WTC11 (cell line): ENCODE data around the gene PRAMEF17. TPM values are rescaled to one million over a fixed set of nuclear protein-coding genes. Genes with fewer than 3 reads are reported as not detected.

ENCODE experiments used
- ATAC-seq: fragments of 200-7000 bp; cut with Tn5 transposase; 2 replicates; pipeline ENCODE4 v1.10.0; 2021; ENCODE audit warnings: mild to moderate bottlenecking, moderate library complexity
- CTCF ChIA-PET: fragments of 300-600 bp; sonication (Branson Sonifier 250); formaldehyde crosslinking; loops from one replicate; lab custom pipeline; 2021; ENCODE audit warnings: antibody characterized with exemption; lab: Charles Lee
- POLR2A ChIA-PET: fragments of 350-600 bp; sonication (Branson Sonifier 250); formaldehyde crosslinking; loops from one replicate; lab custom pipeline; 2021; ENCODE audit warnings: antibody characterized with exemption; lab: Charles Lee
- DNase-seq: peaks from one replicate; pipeline ENCODE4 v3.0.0; 2021; ENCODE audit warnings: low spot score
- H3K27ac Mint-ChIP-seq: 2 replicates; pipeline ENCODE4 v1.8.0; 2021; ENCODE audit warnings: mixed read lengths
- H3K27me3 Mint-ChIP-seq: 2 replicates; pipeline ENCODE4 v1.8.0; 2021; ENCODE audit warnings: low read depth, mild to moderate bottlenecking, moderate library complexity, mixed read lengths
- H3K36me3 Mint-ChIP-seq: 2 replicates; pipeline ENCODE4 v1.8.0; 2021; ENCODE audit warnings: mixed read lengths
- H3K4me1 Mint-ChIP-seq: 2 replicates; pipeline ENCODE4 v1.8.0; 2022; ENCODE audit warnings: mixed read lengths
- H3K4me3 Mint-ChIP-seq: 2 replicates; pipeline ENCODE4 v1.8.0; 2021; ENCODE audit warnings: mild to moderate bottlenecking, moderate library complexity, mixed read lengths
- H3K9me3 Mint-ChIP-seq: 2 replicates; pipeline ENCODE4 v1.8.0; 2021; ENCODE audit warnings: mixed read lengths
- ARID4B ChIP-seq: sonication (generic); formaldehyde crosslinking; IDR thresholded peaks from 2 replicates; pipeline ENCODE4 v1.8.0; 2023; ENCODE audit warnings: missing genetic modification reagents, mild to moderate bottlenecking, borderline replicate concordance
- ATF2 ChIP-seq: sonication (generic); formaldehyde crosslinking; IDR thresholded peaks from 2 replicates; pipeline ENCODE4 v1.8.1; 2022; ENCODE audit warnings: low read depth, missing genetic modification reagents, borderline replicate concordance
- CREM ChIP-seq: sonication (generic); formaldehyde crosslinking; IDR thresholded peaks from 2 replicates; pipeline ENCODE4 v1.8.1; 2022; ENCODE audit warnings: mild to moderate bottlenecking, missing genetic modification reagents, moderate library complexity
- E2F4 ChIP-seq: sonication (generic); formaldehyde crosslinking; IDR thresholded peaks from 2 replicates; pipeline ENCODE4 v1.8.1; 2022; ENCODE audit warnings: low read depth, mild to moderate bottlenecking, moderate library complexity, missing genetic modification reagents, borderline replicate concordance
- E2F5 ChIP-seq: sonication (generic); formaldehyde crosslinking; IDR thresholded peaks from 2 replicates; pipeline ENCODE4 v1.8.1; 2022; ENCODE audit warnings: mild to moderate bottlenecking, moderate library complexity, missing genetic modification reagents
- ELF4 ChIP-seq: sonication (generic); formaldehyde crosslinking; IDR thresholded peaks from 2 replicates; pipeline ENCODE4 v1.8.1; 2022; ENCODE audit warnings: low read depth, mild to moderate bottlenecking, moderate library complexity, missing genetic modification reagents
- FOXP4 ChIP-seq: sonication (generic); formaldehyde crosslinking; IDR thresholded peaks from 2 replicates; pipeline ENCODE4 v1.8.0; 2022; ENCODE audit warnings: mild to moderate bottlenecking, missing genetic modification reagents
- GTF2I ChIP-seq: fragments of 250-450 bp; sonication (Bioruptor Pico); conservative IDR thresholded peaks from 2 replicates; pipeline ENCODE4 v1.4.0; 2021; ENCODE audit warnings: mild to moderate bottlenecking
- MYBL2 ChIP-seq: sonication (generic); formaldehyde crosslinking; IDR thresholded peaks from 2 replicates; pipeline ENCODE4 v1.8.1; 2023; ENCODE audit warnings: mild to moderate bottlenecking, moderate library complexity, missing genetic modification reagents
- NFE2L1 ChIP-seq: sonication (generic); formaldehyde crosslinking; IDR thresholded peaks from 2 replicates; pipeline ENCODE4 v1.8.1; 2023; ENCODE audit warnings: missing genetic modification reagents
- NR2C2 ChIP-seq: sonication (generic); formaldehyde crosslinking; IDR thresholded peaks from 2 replicates; pipeline ENCODE4 v1.8.0; 2022; ENCODE audit warnings: mild to moderate bottlenecking, missing genetic modification reagents
- NR3C1 ChIP-seq: sonication (generic); formaldehyde crosslinking; conservative IDR thresholded peaks from 2 replicates; pipeline ENCODE4 v1.8.1; 2023; ENCODE audit warnings: low read depth, mild to moderate bottlenecking, missing genetic modification reagents
- PRRX2 ChIP-seq: fragments of 250-450 bp; sonication (Bioruptor Pico); IDR thresholded peaks from 2 replicates; pipeline ENCODE4 v1.8.0; 2021; ENCODE audit warnings: mild to moderate bottlenecking
- SMAD4 ChIP-seq: sonication (generic); formaldehyde crosslinking; IDR thresholded peaks from 2 replicates; pipeline ENCODE4 v1.8.0; 2022; ENCODE audit warnings: mild to moderate bottlenecking, missing genetic modification reagents
- TEAD1 ChIP-seq: sonication (generic); formaldehyde crosslinking; IDR thresholded peaks from 2 replicates; pipeline ENCODE4 v1.8.0; 2022; ENCODE audit warnings: mild to moderate bottlenecking, missing genetic modification reagents
- ZNF232 ChIP-seq: sonication (generic); formaldehyde crosslinking; IDR thresholded peaks from 2 replicates; pipeline ENCODE4 v1.8.0; 2022; ENCODE audit warnings: mild to moderate bottlenecking, missing genetic modification reagents
- ZNF263 ChIP-seq: sonication (generic); formaldehyde crosslinking; IDR thresholded peaks from 2 replicates; pipeline ENCODE4 v1.8.1; 2022; ENCODE audit warnings: low read depth, mild to moderate bottlenecking, moderate library complexity, missing genetic modification reagents
- ZNF281 ChIP-seq: sonication (generic); formaldehyde crosslinking; IDR thresholded peaks from 2 replicates; pipeline ENCODE4 v1.8.0; 2023; ENCODE audit warnings: mild to moderate bottlenecking, missing genetic modification reagents
- ZNF425 ChIP-seq: fragments of 250-450 bp; sonication (Bioruptor Pico); conservative IDR thresholded peaks from 2 replicates; pipeline ENCODE4 v1.9.0; 2021; ENCODE audit warnings: mild to moderate bottlenecking
- total RNA-seq: library from RNA; stranded (reverse); gene quantifications from 3 replicates; pipeline ENCODE4 v1.2.3, GENCODE V29; 2021

PRAMEF17 gene
- total RNA-seq, 1 experiment from 2014 or later: not detected

GRCh38 chr1:13430495-13430894, 41.1 kb downstream of the PRAMEF17 start (continued):
- TF ChIP-seq FOXP4: no peak

- DNase-seq: no peak
- H3K4me1 Mint-ChIP-seq: no peaks in the 10 kb centered on the region
- no peak overlapping the region for H3K4me3 Mint-ChIP-seq
- ATAC-seq: no peak
- peaks cover 61% of the 10 kb centered on the region for H3K36me3 Mint-ChIP-seq
- peaks cover 19% of the 10 kb centered on the region for H3K27me3 Mint-ChIP-seq
- H3K9me3 Mint-ChIP-seq: peaks cover 55% of the 10 kb centered on the region
- no peak for TF ChIP-seq CREM (CRISPR knock-in tag)
- TF ChIP-seq ELF4: no peak
- no peak for TF ChIP-seq ZNF425 (CRISPR knock-in tag)
- TF ChIP-seq NR3C1: no peak
- TF ChIP-seq NFE2L1 (CRISPR knock-in tag): no peak
- no peak for TF ChIP-seq MYBL2 (CRISPR knock-in tag)
- TF ChIP-seq ARID4B: no peak
- TF ChIP-seq E2F5 (CRISPR knock-in tag): no peak
- no peak for TF ChIP-seq GTF2I (CRISPR knock-in tag)
- TF ChIP-seq ZNF232: no peak
- no peak for TF ChIP-seq ATF2 (CRISPR knock-in tag)
- no peak for TF ChIP-seq TEAD1 (CRISPR knock-in tag)
- TF ChIP-seq PRRX2: no peak
- TF ChIP-seq NR2C2 (CRISPR knock-in tag): no peak
- TF ChIP-seq SMAD4 (CRISPR knock-in tag): no peak
- TF ChIP-seq E2F4: no peak
- TF ChIP-seq ZNF281 (CRISPR knock-in tag): no peak
- TF ChIP-seq ZNF263 (CRISPR knock-in tag): no peak
- TF ChIP-seq FOXP4: no peak
- no peak overlapping the region for H3K27ac Mint-ChIP-seq
- POLR2A ChIA-PET: no interaction called here
- CTCF ChIA-PET: no interaction called here
These were observed 42.8 kb downstream of the PRAMEF17 start for GRCh38 chr1:13432251-13432650.
